HEK293T (cell line): ENCODE data around the gene ACOXL.

ENCODE experiments used
- ARNT ChIP-seq: fragments of 450-650 bp; IDR thresholded peaks from 2 replicates; pipeline ENCODE4 v1.6.1; 2017; ENCODE audit warnings: mild to moderate bottlenecking
- BHLHE40 ChIP-seq: fragments of 450-650 bp; IDR thresholded peaks from 2 replicates; pipeline ENCODE4 v1.6.1; 2016; ENCODE audit warnings: mild to moderate bottlenecking, moderate library complexity, borderline replicate concordance
- CTBP1 ChIP-seq: fragments of 450-650 bp; IDR thresholded peaks from 2 replicates; pipeline ENCODE4 v1.6.1; 2016; ENCODE audit warnings: borderline replicate concordance
- ELF4 ChIP-seq: fragments of 450-650 bp; IDR thresholded peaks from 2 replicates; pipeline ENCODE4 v1.6.1; 2017; ENCODE audit warnings: antibody characterized with exemption
- FOXA1 ChIP-seq: fragments of 450-650 bp; IDR thresholded peaks from 2 replicates; pipeline ENCODE4 v1.6.1; 2016; ENCODE audit warnings: mild to moderate bottlenecking
- FOXK2 ChIP-seq: fragments of 450-650 bp; IDR thresholded peaks from 2 replicates; pipeline ENCODE4 v1.6.1; 2016; ENCODE audit warnings: mild to moderate bottlenecking
- FOXM1 ChIP-seq: fragments of 450-650 bp; IDR thresholded peaks from 2 replicates; pipeline ENCODE4 v1.6.1; 2017; ENCODE audit warnings: mild to moderate bottlenecking, borderline replicate concordance
- HDGF ChIP-seq: fragments of 450-650 bp; IDR thresholded peaks from 2 replicates; pipeline ENCODE4 v1.6.1; 2017; ENCODE audit warnings: antibody characterized with exemption, borderline replicate concordance
- L3MBTL2 ChIP-seq: fragments of 450-650 bp; conservative IDR thresholded peaks from 2 replicates; pipeline ENCODE4 v1.6.1; 2016; ENCODE audit warnings: mild to moderate bottlenecking
- NFRKB ChIP-seq: fragments of 450-650 bp; IDR thresholded peaks from 2 replicates; pipeline ENCODE4 v1.6.1; 2016; ENCODE audit warnings: mild to moderate bottlenecking, moderate library complexity
- PKNOX1 ChIP-seq: fragments of 450-650 bp; IDR thresholded peaks from 2 replicates; pipeline ENCODE4 v1.6.1; 2016
- SP1 ChIP-seq: fragments of 450-650 bp; IDR thresholded peaks from 2 replicates; pipeline ENCODE4 v1.6.1; 2017
- TARDBP ChIP-seq: fragments of 450-650 bp; IDR thresholded peaks from 2 replicates; pipeline ENCODE4 v1.6.1; 2016

GRCh38 chr2:111142101-111142500 is 409.7 kb downstream of the ACOXL start:
- no peak for TF ChIP-seq NFRKB
- no peak for TF ChIP-seq SP1
- TF ChIP-seq L3MBTL2, result no peak
- no peak for TF ChIP-seq TARDBP
- TF ChIP-seq FOXM1, result no peak
- no peak for TF ChIP-seq BHLHE40
- TF ChIP-seq CTBP1, result no peak
- no peak for TF ChIP-seq HDGF
- TF ChIP-seq ELF4, result no peak
- no peak for TF ChIP-seq FOXK2
- TF ChIP-seq PKNOX1, result no peak
- TF ChIP-seq ARNT, result no peak
- no peak for TF ChIP-seq FOXA1
